Stromal cell of bone marrow (primary cell): ENCODE measurements around the gene BRPF1.
"Not testable (repeated sequence)": the region's sequence is repeated elsewhere in the genome, so short reads cannot be mapped to it uniquely, and the experiment has no call there.

Experiments
- DNase-seq: peaks from one replicate; pipeline ENCODE4 v3.0.0-alpha.2; 2012; ENCODE audit warnings: low read depth

Gene BRPF1

DNA sequence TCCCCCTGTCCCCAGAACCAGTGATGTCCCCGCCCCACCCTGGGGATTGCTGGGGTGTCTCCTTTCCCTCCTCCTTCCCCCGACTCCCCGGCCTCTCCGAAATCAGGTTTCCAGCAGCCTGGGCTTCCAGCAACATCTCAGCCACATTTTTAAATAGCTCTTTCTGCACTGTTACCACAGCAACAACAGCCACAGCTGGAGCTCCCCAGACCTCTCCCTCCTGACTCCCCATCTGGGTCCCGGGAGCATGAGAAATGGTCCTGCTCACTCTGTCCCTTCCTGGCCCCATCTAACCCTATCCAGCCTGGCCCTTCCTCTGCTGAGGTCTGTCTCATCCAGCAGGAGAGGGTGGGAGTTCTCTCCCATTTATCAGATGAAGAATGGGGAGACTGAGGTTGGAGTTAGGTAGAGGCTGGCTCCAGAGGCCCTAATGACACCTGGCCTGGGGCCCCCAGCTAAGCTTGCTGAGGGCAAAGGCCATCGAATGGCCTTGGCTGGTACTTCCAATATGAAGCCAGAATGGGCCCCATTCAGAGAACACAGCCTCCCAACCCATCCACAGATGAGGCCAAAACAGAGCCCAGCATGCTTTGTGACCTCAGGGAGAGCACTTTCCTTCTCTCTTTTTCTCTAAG, 36.7 kb downstream of the BRPF1 start:
- no peak for DNase-seq

DNA sequence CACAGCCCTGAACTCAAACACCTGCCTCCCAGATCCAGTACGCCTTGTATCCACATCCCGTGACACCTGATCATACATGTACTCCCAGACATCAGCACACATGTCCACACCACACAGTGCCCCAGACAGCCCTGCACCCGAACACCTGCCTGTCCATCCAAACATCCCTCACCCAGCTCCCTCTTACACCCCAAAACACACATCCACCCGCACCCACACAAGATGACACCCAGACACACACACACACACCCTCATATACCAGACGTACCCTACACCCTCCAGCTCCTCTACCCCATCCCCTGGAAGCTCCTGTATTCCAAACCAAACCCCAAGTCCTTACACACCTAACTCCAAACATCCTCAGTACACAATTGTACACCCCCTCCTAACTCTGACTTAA, 37.5 kb downstream of the BRPF1 start:
- DNase-seq: no peak

DNA sequence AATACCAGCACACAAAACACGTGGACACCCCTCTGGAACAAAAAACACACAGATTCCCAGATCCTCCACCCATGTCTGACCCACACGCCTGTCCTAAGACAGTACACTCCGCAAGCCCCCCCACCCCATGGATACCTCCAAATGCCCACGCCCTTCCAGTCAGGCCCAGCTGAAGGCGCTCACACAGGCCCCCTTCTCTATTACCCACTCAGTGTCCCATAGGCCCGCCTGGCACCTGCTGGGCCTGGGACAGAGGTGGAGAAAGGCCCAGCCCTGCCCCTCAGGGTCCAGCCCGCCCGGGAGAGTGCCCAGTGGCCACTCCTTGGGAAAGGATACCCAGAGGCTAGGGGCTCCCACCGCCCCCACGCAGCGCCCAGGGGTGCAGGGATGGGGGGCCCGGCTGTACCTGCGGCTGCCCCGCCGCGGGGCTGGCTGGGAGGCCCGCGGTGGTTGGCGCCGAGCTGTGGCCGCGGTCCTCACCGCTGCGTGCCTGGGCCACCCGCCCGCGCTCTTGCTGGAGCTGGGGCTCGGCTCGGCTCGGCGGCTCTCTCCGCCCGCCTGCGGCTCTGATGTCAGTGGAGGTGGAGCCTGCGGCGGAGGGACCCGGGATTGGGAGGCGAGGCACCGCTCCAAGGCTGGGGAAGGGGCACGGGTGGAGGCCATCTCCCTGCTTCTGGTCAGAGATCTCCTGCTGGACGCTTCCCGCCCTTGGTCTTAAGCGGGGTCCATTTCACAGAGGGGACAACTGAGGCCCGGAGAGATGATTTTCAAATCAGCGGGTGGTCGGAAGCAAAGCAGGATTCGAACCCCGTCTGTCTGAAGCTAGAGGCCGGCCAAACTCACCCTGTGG, 38.1 kb downstream of the BRPF1 start, which contains the start of gene CAMK1:
TSS of gene CAMK1 (minus strand) at position 522 of the 850 bp plus-strand sequence. CDS start 2,198 bp downstream, outside the sequence.
- peak; percentile 42 for DNase-seq

DNA sequence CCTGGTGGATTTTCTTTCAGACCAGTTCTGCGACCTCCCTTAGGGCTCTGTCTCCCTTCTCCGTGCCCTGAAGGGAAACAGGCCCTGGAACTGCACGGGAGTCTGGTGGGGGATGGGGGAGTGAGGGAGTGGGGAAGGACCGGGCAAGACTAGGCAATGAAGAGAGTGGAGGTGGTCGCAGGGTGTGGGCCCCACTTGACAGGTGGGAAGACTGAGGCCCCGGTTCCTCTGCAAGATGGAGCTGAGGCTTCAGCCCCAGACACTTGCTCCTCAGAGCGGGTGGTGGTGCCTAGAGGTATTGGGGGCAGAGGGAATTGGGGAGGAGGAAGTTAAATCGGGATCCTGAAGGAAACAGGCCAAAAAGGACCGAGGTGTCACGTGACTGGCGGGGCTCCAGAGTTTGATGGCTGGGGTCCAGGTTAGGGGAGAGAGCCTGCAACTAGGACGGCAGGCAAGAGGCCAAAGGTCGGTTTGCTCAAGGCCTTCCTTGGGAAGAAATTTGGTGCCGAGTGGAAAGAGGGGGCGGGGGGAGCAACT, 38.8 kb downstream of the BRPF1 start:
- no peak for DNase-seq

DNA sequence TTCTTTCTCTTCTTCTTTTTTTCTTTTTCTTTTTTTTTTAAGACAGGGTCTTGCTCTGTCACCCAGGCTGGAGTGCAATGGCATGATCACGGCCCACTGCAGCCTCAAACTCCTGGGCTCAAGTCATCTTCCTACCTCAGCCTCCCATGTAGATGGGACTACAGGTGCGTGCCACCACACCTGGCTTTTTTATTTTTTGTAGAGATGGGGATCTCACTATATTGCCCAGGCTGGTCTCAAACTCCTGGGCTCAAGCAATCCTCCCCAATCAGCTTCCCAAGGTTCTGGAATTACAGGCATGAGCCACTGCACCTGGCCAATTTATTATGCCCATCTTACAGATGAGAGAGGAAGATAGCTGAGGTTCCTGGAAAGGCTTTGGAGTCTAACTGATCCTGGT, 39.5 kb downstream of the BRPF1 start:
- DNase-seq: not testable (repeated sequence)

DNA sequence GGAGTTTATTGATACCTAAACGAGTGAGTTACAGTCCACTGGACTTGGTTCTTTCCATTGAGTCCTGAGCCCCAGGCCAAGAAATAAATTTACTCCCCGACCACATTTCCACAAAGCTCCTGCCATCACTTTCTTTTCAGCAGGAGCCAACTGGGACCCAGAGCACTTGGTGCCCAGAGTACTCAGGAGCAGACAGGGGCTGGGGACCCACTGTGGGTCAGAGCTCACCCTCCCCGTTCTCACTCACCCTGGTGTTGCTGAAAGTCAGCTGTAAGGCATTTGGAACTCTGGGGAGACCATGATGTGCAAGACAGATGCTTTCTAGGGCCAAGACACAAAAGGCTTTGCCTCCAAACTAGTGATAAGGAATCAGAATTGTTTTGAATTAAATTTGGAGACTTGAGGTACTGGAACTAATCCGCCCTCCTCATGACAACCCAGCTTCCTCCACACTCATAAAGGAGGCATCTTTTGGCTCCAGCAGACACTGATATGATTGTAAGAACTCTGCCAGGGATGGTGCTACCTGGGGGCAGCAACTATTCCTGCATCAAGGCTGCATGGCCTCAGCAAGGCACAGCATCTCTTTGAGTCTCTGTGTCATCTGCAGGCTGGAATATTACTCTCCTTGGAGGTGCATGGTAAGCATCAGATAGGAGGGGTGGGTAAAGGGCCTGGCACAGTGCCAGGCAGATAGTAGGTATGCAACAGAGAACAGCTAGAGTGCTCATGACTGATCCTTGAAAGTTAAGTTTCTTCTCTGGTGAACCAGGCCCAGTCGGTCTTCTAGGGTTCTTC, 45.6 kb downstream of the BRPF1 start:
- DNase-seq: no peak

DNA sequence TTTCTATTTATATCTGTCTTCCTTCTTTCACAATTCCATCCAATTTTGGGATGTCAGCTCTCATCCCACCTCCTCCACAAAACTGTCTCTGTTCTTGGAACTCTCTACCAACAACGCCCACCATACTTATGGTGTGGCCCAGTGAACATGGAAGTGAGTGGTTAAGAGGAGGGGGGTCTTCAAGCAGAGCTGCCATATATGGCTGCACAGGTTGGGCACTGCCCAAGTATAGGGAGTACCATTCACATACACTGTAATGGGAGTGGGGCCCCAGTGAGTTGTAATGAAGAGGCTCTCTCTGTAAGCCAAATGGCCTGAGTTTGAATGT, 46.1 kb downstream of the BRPF1 start:
- DNase-seq: no peak

DNA sequence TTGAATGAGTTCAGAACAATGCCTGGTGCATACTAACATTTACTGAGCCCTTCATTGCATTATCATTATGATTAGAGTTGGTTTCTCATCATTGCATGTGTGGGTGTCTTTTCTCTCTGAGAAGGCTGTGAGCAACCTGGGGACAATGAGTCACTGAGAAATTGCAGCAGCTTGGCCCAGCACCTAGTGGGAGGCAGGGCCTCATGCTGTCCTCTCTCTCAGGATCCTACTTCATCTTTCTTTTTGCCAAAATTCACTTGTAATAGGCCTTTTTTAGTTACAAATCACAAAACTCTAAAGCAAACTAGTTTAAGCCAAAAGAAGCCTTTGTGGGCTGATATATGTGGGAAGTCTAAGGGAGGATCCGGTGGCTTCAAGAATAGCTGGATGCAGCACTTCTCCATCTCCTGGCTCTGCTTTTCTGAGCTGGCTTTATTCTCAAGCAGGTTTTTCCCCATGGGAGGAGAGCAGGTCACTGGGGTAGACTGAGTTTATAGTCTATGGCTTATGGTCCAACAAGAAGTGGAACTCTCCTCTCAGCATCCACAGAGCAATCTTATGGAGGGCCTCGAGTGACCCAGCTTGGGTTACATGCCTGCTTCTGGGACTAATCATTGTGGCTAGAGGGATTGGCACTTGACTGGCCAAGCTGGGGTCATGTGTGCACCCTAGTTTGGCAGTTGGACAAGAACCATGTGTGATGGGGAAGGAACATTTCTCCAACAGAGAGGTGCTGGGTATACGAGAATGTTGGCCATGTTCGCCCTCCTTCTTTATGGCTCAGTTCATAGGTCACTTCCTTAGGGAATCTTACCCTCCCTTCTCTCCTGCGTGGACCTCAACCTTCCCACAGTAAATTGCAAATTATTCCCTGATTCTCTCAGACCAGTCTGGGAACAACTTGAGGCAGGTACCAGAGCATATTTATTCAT, 46.9 kb downstream of the BRPF1 start:
- peak; percentile 65 for DNase-seq

DNA sequence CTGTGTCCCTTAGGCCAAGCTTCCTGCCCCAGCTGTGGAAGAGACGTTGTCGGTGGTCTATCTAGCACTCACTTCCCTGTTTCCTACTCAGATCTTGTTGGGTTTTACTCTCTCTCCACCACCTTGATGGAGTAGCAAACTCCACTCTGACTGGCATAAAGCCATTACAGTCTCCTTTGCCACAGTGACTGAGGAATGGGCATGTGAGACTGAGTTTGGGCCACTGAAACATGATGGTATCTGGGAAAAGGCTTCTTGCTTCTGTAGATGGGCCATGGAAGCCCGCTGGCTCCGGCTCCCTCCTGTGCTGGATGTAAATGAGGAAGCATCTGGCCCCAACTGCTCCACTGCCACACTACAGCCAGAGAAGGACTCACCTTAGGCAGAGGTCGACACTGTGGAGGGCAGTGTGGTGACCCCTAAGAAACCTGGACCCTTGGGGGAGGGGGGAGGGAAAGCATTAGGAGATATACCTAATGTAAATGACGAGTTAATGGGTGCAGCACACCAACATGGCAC, 47.6 kb downstream of the BRPF1 start:
- DNase-seq: no peak

DNA sequence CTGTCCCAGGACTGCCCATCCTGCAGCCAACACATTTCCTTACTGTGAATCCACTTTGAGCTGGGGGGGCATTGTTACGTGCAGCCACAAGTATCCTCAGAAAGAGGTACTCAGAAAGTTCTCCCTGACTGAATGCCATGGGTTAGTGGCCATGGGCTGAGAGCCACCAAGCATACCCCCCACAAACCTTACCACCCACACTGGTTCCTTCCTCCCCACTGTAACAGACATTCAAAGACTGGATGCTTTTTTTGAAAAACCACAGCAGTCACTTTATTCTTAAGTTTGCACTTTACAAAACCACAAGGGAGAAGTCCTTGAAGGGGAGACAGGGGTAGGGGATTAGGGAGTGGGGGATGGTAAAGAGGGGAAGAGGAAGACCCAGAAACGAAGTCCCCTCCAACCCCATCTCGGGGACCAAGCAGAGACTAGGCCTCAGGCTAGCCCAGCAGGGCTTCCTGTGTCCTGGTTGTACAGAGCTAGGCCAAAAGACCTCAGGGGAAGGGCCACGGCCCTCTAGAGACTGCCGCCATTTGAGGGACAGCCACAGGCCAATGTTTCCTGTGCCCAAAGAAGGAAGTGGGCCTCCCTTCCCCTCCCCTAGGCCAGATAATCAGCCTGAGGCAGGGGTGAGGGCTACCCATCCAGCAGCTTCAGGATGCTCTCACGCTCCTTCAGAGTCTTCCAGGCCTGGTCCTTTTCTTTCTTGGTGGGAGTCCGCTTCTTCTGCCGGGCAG, 48.4 kb downstream of the BRPF1 start:
- DNase-seq: no peak

DNA sequence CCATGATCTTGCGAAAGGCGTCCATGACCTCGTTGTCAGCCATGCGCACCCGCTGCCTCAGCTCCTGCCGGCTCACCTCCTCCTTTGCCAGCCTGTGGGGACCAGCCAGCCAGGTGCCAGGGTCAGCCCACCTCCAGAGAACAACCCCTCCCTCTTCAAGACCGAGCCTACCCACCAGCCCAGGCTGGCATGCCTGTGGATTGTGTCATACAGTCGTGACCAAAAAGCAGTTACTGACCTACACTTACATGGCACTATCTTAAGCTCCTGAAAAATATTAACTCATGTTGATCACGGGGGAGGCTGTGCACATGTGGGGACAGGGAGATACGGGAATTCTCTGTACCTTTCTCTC, 48.9 kb downstream of the BRPF1 start:
- no peak for DNase-seq

DNA sequence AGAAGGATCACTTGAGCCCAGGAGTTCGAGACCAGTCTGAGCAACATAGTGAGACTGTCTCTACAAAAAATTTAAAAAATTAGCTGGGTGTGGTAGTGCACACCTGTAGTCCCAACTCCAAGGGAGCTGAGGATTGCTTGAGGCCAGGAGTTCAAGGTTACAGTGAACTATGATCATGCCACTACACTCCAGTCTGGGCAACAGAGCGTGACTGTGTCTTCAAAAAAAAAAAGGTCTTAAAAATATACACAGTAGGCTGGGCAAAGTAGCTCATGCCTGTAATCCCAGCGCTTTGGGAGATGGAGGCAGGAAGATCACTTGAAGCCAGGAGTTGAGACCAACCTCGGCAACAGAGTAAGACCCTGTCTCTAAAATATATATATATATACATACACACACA, 49.4 kb downstream of the BRPF1 start:
- DNase-seq: no peak

DNA sequence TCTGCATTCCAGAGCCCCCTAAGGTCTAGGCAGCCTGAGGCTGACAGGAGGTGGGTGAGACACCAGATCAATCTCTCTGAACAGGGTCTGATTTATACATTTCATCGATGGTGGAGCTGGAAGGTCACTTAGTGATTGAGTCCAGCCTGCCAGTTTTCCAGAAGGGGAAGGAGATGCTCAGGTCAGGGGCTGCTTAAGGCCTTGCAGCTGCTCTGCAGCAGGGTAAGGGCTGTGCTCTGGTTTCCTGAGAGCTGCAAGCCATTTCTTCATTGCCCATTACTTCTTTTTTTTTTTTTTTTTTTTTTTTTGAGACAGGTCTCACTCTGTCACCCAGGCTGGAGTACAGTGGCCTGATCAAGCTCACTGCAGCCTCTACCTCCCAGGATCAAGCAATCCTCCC, 50.0 kb downstream of the BRPF1 start:
- no peak for DNase-seq

DNA sequence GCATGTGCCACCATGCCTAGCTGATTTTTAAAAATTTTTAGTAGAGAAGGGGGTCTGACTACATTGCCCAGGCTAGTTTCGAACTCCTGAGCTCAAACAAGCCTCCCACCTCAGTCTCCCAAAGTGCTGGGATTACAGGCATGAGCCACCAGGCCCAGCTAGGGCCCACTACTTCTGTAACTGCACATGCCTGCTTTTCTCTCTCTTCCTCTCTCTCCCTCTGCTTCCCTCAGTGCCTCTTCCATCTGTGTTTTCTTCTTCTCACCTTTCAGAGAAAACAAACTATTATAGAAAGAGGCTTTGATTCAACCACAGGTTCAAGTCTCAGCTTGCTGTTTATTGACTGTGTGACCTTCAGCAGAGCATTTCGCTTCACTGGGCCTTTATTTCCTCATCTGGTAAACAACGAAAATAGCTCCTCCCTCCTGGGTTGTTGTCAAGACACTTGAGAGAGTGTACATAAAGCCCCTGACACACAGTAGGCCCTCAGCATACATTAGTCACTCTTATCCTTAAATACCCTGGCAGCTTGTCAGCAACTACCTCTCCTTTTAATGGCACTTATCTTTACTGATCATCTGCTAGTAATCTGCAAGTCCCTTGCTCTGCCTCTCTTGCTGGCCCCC, 50.6 kb downstream of the BRPF1 start:
- no peak for DNase-seq

DNA sequence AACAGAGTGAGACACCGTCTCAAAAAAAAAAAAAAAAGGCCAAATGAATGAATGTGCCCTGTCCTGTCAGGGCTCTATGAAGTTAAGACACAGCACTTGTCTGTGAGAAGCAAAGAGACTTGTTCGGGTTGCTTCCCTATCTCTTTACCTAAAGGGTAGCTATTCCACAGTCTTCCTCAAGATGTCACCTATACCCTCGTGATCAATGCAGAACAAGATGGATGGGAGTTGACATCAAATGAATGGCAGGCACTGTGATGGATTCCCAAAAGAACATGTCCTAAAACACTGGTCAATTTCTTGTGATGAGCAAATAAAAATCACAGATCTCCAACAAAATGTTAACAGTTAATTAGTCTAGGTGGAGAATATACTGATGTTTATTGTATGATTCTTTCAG, 51.2 kb downstream of the BRPF1 start:
- DNase-seq: no peak

DNA sequence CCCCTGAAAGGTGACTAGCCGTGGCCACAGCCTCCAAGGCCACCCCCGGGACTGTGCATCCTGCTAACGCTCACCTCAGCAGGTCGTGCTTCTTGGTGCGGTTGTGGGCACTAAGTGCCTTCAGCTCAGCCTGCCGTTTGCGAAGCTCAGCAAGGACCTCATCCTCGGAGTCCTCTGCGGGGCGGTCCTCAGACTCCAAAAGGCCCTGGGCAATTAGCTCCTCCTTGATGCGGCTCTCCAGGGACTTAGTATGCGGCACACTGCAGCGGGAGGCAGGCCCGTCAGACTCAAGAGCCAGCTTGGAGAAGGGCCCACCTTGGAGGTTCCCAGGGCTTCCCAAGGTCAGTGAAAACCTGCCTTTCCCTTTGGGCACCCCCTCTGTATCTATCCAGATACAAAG, 52.4 kb downstream of the BRPF1 start:
- no peak for DNase-seq

DNA sequence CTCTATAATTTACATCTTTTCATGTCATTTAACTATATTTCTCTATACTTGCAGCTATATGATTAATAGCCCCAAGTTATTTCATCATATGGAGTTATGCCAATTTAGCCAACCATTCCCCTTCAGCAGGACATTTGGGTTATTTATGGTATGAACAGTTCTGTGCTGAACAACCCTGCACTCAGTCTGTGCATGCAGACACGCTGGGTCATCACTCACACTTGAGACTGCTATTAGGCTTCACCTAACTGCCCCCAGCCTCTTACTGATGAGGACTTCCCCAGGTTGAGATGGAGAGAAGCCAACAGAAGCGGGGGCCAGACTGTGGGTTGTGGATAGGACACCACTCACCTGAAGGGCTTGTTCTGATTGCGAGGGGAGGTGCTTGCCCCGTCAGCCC, 53.4 kb downstream of the BRPF1 start:
- no peak for DNase-seq

DNA sequence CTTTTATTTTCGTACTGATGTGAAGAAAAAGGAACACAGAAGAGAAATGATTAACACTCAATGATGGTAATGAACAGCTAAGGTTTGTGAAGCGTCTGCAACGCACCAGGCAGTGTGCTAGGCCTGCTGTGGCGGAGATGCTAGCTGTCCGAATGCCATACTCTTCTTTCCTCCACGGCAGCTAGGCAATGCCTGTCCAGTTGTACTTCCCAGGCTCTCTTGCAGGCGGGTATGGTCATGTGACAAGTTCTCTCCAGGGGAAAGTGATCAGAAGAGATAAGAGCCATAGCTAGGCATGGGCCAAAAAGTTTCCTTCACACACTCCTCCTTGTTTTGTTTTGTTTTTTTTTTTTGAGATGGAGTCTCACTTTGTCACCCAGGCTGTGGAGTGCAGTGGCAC, 54.1 kb downstream of the BRPF1 start:
- DNase-seq: no peak

DNA sequence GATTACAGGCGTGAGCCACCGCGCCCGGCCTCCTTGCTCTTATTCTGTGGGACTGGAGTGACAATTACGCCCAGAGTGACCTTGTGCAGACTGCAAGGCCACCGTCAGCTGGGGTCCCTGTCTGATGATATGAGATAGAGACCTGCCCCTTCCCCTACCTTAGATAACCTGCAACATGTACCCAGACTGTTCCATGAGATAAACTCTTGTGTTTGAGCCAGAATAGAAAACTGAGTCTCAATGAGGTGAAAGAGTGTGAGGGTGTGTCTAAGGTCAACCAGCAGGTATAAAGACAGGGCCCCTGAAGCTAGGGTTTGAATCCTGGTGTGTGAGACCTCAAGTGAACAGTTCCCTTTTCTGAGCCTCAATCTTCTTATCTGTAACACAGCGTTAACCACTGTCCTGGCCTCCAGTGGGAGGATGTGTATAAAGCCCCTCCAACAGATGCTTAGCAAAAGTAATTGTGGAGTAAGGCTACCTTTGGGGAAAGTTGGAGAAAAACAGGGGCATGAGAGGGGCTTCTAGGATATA, 54.7 kb downstream of the BRPF1 start:
- DNase-seq: no peak
